HG02642 (cell line): ENCODE results near the gene VAV2.

Source experiments
- ATAC-seq: cut with Tn5 transposase; IDR thresholded peaks from one replicate; pipeline ENCODE4 v1.9.1; 2021; ENCODE audit warnings: mild to moderate bottlenecking; ENCODE audit not compliant: unreplicated experiment, poor library complexity

The VAV2 gene

DNA sequence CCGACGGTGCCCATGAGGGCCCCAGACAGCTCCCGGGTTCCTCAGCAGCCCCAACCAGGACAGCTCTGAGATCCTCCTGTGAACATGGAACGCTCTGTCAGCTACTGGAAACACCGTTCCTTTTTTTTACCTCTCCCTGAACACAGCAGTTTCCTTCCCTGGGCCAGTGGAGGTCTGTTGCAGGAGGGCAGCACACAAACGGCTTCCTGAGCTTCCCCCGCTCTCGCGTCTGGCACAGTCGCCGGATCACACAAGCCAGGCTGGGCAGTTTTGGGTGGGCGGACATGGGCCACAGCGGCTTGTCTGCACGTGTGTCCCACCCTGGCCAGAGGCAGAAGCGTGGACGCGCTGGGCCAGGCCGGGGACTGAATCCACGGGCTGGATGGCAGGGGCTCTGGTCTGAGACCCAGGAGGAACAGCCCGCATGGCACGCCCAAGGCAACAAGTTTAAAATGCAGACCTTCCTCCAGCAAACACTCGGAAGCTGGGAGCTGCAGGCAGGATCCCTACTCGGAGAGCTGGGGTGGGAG lies 147.2 kb downstream of the VAV2 start:
- ATAC-seq = no peak

DNA sequence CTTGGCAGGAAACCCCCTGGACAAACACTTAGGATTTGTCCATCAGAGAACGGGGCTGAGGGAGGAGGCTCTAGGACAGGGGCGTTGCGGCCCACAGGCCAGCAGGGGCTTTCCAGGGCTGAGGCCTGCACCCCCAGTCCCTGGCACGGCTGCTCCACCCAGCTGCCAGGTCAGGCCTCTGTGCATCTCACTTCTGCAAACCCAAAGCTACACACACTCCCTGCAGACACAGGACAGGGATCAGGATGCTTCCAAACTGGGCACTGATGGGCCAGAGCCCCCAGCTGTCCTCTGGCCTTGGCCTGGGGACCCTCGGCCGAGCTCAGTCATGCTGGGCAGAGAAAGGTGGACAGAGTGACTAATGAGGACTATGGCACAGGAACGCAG lies 147.7 kb downstream of the VAV2 start:
- no peak for ATAC-seq

DNA sequence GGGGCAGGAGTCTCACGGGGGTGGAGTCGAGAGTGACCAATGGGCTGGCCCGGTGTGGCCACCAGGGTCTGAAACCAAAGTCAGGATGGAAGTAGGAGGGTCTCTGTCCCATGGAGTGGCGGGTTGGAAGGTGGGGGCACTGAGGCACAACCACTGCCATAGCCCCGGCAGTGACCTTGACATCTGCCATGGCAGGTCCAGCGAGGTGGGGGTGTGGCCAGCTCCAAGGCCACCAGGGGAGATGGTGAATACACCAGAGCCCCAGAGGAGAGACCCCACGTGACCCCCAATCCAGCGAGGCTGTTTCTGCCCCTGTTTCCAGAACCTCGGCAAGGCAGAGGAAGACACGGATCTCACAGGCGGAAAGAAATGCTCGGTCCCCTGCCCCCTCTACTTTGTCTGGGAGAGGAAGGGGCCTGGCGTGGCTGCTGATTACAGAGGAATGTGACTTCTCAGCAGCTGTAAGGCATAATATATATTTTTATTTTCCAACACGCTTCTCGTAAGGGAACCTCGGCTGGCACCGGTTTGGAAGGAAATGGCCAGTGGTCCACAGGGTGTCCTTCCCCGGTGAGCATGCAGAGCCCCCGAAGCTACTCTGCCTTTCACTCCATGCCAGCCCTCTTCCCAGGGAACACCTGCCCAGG lies 148.2 kb downstream of the VAV2 start:
- no peak for ATAC-seq

DNA sequence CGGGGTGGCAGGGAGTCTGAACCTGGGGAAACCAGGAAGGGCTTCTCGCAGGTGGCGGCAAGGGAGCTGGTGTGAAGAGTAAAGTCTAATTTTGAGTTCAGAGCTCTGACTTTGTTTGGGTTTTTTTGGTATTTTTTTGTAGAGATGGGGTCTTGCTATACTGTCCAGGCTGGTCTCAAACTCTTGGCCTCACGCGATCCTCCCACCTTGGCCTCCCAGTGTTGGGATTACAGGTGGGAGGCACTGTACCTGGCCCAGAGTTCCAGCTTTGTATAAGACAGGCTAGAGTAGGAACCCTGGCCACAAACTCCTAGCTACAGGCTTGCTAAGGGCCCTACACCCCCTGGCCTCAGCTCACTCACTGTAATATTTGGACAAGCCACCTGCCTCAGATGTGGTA lies 148.9 kb downstream of the VAV2 start:
- ATAC-seq = no peak

DNA sequence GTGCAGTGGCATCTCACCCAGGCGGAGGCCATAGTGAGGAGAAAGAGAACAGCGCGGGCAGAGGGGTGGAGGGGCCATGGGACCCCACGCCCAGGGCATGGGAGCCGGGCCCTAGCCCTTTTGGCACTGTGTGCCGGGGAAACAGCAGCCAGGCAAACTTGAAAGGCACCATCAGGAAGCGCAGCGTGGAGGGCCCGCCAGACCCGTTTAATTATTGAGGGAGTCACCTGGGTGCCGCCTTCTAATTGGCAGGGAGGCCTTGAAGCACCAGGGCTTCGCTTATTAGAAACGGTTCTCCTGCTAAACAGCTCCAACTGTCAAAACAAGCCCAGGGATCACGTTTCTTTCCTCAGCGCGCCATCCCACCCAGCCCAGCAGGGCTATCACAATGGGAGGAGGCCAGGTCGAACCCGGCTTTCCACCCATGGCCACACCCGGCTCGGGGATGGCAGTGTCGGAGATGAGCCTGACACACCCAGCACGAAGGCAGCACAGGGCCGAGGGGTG lies 149.3 kb downstream of the VAV2 start:
- no peak for ATAC-seq

DNA sequence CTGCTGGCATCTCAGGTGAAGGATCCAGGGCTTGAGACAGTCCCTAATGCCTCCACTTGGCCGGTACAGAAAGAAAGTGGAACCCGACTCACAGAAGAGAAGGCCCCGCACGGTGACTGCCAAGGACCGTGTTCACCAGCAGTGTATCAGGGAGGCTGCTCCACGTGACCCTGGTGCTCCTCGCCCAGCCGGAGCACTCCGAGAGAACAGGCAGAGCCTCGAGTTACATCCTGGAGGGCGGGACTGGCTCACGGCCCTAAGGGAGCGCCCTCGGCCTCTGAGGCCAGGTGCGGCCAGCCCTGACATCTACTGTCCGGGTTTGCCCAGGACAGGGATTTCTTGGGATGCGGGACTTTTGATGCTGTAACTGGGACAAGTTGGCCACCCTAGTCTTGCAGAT lies 149.9 kb downstream of the VAV2 start:
- no peak for ATAC-seq

DNA sequence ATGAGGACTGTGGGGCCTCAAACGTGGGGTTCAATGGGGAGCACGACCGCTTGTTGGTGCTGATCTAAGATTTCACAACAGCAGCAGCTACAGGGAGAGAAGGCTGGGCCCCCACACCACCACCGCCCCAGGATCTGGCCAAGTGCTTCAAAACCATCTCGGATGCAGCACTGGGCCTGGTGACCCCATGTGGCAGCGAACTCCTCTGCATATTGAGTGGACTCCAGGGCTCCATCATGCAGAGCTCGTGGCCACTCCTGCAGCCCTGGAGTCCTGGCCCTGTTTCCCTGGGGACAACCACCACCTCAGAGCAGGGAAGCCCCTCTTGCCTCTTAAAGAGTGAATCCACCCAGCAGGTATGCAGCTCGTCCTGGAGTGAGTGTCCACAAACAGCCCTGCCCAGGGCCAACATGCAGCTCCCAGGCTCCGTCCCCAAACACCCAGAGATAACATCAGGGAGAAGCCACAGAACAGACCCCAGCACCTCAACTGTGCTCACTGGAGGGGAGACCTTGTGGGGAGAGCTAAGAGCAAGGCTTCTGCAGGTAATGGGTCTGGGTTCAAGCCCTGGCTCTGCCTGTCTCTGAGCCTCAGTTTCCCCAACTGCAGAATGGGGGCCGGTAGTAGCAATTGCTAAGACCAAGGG lies 150.8 kb downstream of the VAV2 start:
- no peak for ATAC-seq

DNA sequence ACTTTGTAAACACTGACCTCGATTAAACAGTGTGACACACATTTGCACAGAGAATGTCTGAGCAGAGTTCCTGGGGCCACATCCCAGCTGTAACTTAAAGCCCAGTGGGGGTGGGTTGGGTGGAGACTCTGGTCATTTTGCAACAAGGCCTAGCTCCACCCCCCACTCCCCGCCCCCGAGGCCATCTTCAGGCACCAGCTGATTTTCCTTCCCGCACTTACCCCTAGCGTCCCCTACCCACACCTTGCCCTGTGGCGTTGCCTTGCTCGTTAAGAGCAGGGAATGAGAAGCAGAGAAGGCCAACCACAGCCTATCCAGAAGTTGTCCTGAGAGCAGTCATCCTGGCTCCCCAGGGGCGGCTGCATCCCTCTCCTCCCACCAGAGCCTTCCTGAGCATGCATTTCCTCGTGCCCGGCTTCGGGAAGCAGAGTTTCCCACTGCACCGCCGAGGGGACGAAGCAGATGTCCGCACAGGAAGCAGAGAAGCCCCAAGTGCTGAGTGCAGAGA lies 152.2 kb downstream of the VAV2 start:
- ATAC-seq = no peak

DNA sequence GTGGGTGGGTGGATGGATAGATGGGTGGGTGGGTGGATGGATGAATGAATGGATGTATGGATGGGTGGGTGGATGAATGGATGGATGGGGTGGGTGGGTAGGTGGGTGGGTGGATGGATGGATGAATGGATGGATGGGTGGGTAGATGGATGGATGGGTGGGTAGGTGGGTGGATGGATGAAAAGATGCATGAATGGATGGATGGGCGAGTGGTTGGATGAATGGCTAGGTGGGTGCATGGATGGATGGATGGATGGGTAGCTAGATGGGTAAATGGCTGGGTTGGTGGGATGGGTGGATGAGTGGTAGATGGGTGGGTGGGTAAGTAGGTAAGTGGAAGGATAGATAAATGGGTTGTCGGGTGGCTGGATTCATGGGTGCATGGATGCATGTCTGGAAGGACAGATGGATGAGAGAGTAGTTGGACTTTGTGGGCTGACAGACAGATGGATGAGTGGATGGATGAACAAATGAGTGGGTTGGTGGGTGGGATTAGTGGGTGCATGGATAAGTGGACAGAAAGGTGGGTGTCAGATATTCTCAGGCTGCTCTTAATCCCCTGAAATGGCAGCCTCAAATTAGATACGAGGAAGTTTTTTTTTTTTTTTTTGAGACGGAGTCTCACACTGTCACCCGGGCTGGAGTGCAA lies 153.1 kb downstream of the VAV2 start:
- no peak for ATAC-seq

DNA sequence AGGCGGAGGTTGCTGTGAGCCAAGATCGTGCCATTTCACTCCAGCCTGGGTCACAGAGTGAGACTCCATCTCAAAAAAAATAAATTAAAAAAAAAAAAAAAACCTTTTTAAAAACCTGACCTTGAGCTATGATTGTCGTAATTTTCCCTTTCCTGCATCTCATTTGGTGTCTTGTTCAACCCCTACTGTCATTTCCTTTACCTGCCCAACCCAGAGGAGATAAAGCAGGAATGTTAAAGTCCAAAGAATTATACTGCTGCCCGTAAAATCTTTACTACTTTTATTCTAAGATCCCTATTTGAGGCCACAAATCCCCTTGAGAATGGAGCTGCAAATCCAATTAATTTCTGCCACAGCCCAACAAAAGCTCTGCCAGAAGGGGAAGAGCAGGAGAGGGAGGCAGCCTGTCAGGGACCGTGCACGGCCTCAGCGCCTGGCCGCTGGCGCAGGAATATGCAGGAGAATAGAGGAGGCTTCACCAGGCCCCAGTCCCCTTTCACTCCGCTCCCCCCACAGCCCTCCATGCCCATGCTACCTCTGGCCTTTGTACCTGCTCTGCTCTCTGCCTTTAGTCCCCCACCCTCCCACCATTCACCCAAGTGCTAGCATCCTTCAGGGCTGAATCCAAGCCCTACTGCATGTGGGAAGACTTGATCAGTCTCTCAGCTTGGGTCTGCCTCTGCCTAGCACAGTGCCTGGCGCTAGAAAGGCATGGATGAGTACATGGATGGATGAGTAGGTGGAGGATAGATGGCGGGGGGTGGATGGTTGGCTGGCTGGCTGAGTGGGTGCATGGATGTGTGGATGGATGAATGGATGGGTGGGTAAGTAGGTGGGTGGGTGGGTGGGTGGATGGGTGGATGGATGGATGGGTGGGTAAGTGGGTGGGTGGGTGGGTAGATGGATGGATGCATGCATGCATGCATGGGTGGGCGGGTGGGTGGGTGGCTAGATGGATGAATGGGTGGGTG lies 154.2 kb downstream of the VAV2 start:
- no peak for ATAC-seq

DNA sequence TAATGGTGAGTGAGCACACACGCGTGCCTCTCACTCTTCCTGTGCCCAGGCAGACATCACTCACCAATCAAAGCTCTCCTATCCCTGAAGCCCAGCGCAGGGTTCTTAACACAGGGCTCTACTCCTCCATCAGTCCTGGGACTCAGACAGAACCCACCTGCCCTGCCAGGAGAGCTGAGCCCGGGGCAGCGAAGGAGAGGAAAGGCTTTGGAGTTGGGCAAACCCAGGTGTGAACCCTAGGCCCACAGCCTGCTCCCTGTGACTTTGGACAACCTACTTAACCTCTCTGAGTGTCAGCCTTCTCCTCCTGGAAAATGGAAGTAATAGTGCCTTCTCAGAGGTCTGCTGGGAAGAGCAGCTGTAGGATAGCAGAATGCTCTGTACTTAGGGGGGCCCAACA lies 155.3 kb downstream of the VAV2 start:
- no peak for ATAC-seq

DNA sequence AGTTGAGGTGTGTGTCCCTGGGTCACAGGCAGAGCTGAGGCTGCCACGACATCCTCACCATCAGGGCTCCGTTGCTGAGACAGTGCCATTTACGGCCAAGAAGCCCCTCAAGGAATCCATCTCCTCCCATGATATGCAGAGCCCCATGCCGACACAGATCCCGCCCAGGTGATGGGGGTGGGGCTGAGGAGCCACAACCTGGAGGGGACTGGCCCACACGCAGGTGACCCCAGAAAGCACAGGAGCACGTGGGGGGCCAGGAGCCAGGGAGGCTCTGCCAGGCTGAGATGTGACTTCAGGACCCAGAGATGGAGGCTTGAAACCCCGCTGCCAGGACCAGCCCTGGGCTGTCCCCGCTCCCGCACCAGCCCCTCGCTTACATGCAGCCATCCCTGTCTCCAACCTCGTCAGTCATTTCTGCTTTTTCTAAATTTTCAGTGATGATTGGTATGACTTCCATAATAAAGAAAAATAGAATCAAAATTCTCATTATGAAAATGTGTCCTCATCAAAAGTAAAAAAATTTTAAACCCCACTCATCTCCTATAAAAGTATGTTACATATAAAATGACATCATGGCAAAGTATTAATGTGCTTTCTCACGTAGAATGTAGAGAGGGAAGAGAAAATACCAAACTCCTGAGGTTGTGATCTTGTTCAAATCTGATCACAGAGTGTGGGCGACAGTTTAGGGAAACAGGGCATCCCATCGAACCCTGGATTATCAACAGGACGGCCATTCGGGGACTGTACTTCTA lies 155.9 kb downstream of the VAV2 start:
- ATAC-seq = no peak

DNA sequence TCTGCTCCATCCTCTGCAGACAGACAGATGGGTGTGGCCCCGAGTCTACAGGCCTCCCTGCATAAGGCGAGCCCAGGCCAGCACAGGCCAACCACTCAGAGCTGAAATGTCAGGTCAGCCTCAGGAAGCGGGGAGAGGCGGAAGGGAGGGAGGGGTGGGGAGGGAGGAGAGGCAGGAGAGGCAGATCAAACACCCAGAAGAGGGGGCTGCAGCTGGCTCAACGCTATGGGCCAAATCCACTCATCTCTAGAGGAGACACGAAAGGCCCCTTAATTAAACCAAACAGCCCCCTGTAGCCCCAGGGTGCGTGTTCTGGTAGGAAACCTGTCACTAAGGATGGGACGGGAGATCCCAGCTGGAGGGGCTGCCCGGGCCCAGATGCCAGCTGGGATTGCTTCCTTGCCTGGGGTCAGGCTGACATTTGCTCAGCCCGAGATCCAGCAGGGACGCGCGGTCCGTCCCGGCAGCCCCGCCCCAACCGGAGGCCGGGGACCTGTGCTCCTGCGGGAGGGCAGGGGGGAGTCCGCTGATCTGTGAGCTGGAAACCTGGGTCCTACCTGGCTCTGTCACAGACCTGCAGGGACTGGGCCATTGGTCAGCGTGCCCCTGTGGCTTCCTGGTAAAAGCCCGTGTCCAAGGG lies 156.7 kb downstream of the VAV2 start:
- no peak for ATAC-seq

DNA sequence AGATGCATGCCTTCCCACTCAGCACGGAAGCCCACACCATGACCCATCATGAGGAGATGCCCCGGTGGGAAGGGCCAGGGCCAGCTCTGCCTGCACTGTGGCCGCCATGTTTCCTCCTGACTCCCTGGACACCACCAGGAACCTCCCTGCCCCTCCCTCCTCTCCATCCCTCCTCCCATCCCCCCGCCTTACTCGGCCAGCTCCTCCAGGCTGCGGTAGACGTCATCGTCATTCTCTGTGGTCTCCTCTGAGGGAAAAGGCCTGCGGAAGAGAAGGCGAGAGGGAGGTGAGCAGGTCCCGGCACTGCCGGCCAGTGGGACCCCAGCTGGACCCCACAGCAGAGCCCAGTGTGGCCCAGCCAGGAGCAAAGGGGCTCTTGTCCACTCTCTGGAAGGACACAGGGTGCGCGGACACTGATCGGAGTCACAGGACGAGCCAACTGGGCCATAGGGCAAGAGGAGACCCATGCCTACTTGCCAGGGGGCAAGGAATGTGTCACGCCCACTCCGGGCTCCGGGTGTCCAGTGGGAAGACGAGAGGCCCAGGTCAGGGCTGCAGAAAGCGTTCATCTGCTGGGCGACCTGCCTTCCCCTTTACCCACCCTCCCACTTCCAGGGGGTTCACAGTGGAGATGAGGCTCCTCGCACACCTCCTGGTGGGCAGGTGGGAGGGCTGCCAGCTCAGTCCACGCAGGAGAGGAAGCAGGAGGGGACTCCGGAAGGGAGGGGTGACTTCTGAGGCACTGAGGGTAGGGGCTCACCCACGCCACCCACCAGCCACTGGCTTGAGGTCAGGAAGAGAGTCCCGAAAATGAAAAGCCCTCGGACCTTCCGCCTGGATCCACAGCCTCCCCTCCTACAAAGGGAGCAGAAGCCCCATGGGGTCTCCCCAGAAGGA lies 157.8 kb downstream of the VAV2 start:
- no peak for ATAC-seq

DNA sequence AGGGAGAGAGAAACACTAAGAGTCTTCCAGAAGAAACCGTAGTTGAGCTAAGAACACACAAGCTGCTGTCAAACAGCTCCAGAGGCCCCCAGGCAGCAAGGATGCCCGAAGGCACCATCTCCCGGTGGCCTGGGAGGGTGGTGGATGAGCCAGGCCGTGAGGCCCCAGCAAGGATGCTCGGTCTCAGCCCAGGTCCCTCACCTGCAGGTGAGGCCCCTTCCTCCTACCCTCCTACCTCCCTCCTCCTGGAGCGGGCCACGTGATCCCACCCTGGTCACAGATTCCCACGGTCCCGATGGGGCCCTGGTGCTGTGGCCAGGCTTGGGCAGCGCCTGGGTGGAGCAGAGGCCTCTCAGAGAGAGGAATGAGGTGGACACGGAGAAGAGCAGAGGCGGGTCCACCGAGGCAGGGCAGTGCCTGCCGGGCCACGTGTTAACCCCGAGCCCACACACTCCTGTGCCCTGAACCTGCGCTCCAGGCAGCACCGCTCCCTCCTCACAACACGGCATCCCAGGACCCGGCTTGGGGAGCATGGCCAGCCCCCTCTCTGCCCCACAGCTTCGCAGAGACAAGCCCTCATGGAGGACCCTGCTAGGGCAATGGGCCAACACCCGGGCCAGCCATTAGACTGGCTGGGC lies 158.6 kb downstream of the VAV2 start:
- ATAC-seq = no peak

DNA sequence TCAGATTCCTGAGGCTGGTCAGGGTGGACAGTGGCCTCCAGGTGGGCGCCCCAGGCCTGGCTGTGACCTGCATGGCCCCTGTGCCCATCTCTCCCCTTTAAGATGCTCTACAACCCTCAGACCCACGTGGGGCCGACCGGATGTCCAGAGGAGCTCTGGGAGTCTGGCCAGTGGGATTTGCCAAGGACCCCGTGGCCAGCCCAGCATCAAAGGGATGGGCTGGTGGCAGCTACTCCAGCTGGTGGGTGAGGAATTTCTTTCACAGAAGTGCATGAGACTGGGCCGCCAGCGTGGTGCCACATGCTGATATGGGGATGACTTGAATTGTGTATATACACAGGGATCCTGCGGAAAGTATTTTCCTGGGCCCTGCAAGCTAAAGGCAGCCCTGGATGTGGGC lies 159.2 kb downstream of the VAV2 start:
- ATAC-seq = no peak

DNA sequence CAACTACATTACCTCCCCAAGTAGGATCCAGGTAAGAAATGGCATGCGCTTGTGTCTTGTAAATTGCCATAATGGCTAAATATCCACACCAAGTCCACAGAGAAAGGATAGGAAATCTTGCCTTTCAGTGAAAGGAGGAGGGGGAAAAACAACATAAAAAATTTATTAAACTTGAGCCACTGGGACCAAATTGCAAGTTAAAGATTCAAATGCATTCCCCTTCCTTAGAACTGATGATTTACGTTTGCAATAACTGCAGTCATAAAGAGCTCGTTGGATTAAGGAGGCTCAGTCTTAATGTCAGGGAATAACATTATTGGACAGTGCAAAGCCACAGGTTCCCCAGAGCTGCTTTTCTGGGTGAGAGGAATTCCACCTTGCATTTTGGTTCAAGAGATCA lies 161.4 kb downstream of the VAV2 start:
- ATAC-seq = no peak

DNA sequence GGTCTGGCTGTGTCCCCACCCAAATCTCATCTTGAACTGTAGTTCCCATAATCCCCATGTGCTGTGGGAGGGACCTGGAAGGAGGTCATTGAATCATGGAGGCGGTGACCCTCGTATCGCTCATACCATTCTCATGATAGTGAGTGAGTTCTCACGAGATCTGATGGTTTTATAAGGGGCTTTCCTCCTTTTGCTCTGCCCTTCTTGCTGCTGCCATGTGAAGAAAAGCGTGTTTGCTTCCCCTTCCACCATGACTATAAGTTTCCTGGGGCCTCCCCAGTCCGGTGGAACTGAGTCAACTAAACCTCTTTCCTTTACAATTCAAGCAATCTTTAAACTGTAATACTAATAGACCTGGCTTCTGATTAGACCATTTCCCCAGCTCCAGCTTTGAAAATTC lies 161.8 kb downstream of the VAV2 start:
- no peak for ATAC-seq
